H1 (cell line): ENCODE results near the gene TMIGD1. TPM values are rescaled to one million over a fixed set of nuclear protein-coding genes. Genes with fewer than 3 reads are reported as not detected.

Experiments used
- CTCF ChIA-PET: fragments of 300-600 bp; sonication (Branson Sonifier 250); formaldehyde crosslinking; loops from one replicate; lab custom pipeline; 2021; ENCODE audit not compliant: partially characterized antibody; lab: Charles Lee
- POLR2A ChIA-PET: fragments of 300-600 bp; sonication (Branson Sonifier 250); formaldehyde crosslinking; loops from one replicate; lab custom pipeline; 2021; ENCODE audit warnings: inconsistent platforms; ENCODE audit not compliant: partially characterized antibody; lab: Charles Lee
- DNase-seq, 2 experiments: peaks; one replicate each; pipeline versions ENCODE4 v3.0.0 to v3.0.0-alpha.2; 2010 to 2022; ENCODE audit warnings: low spot score in 2 of 2, low read depth in 1 of 2, mixed read lengths in 1 of 2
- FAIRE-seq: peaks from 2 replicates; lab custom pipeline; 2011; peaks lifted over from hg19 to GRCh38; lab: Jason Lieb, UNC
- H2AFZ ChIP-seq: 2 replicates; pipeline ENCODE4 v1.8.1; 2012; ENCODE audit warnings: low read length, inconsistent platforms
- H2AK5ac ChIP-seq: 2 replicates; pipeline ENCODE4 v1.6.1; 2013; ENCODE audit warnings: low read depth, low read length
- H2BK120ac ChIP-seq: replicated peaks from 2 replicates; pipeline ENCODE3; 2013; ENCODE audit warnings: low read depth, low read length, inconsistent platforms
- H2BK12ac ChIP-seq: 2 replicates; pipeline ENCODE4 v1.6.1; 2013; ENCODE audit warnings: low read depth, low read length
- H2BK15ac ChIP-seq: 2 replicates; pipeline ENCODE4 v1.6.1; 2013; ENCODE audit warnings: low read length
- H2BK20ac ChIP-seq: 2 replicates; pipeline ENCODE4 v1.6.1; 2013; ENCODE audit warnings: low read length
- H2BK5ac ChIP-seq: 2 replicates; pipeline ENCODE4 v1.6.1; 2013; ENCODE audit warnings: low read depth, low read length
- H3K14ac ChIP-seq: 2 replicates; pipeline ENCODE4 v1.6.1; 2013; ENCODE audit warnings: inconsistent platforms; ENCODE audit not compliant: insufficient read length
- H3K18ac ChIP-seq: 2 replicates; pipeline ENCODE4 v1.6.1; 2013; ENCODE audit warnings: low read length; ENCODE audit errors: extremely low read depth
- H3K23ac ChIP-seq: 2 replicates; pipeline ENCODE4 v1.6.1; 2013; ENCODE audit warnings: inconsistent platforms; ENCODE audit not compliant: insufficient read length
- H3K23me2 ChIP-seq: 2 replicates; pipeline ENCODE4 v1.6.1; 2013; ENCODE audit warnings: low read depth, low read length
- H3K27ac ChIP-seq: 2 replicates; pipeline ENCODE4 v1.6.1; 2011; ENCODE audit warnings: low read depth, low read length, inconsistent platforms
- H3K27me3 ChIP-seq, 4 experiments: replicated peaks in 1 of 4; 1 replicate in 1 of 4; 2 replicates in 3 of 4; pipeline versions ENCODE4 v1.6.1 to v1.8.1; 2011 to 2013; ENCODE audit warnings: low read length in 3 of 4, mild to moderate bottlenecking in 3 of 4, inconsistent platforms in 2 of 4, mixed read lengths in 2 of 4, moderate library complexity in 1 of 4; ENCODE audit not compliant: control insufficient read depth in 3 of 4, insufficient read depth in 3 of 4; ENCODE audit errors: extremely low read depth in 1 of 4
- H3K36me3 ChIP-seq, 4 experiments: 2 replicates each; pipeline versions ENCODE4 v1.6.1 to v1.8.1; 2011 to 2013; ENCODE audit warnings: mild to moderate bottlenecking in 4 of 4, low read length in 3 of 4, moderate library complexity in 2 of 4, control low read depth in 1 of 4, inconsistent platforms in 1 of 4; ENCODE audit not compliant: insufficient read depth in 4 of 4, control insufficient read depth in 2 of 4
- H3K4ac ChIP-seq: replicated peaks from 2 replicates; pipeline ENCODE3; 2013; ENCODE audit warnings: low read length, low read depth, mixed read lengths, inconsistent platforms; ENCODE audit not compliant: insufficient read length
- H3K4me1 ChIP-seq, 4 experiments: replicated peaks in 1 of 4; 1 replicate in 1 of 4; 2 replicates in 3 of 4; pipeline versions ENCODE4 v1.6.1 to v1.8.1; 2011 to 2013; ENCODE audit warnings: low read length in 3 of 4, inconsistent platforms in 2 of 4, mixed read lengths in 1 of 4; ENCODE audit not compliant: insufficient read depth in 4 of 4, control insufficient read depth in 3 of 4
- H3K4me2 ChIP-seq, 2 experiments: 2 replicates each; pipeline versions ENCODE4 v1.6.1 to v1.8.1; 2011 to 2013; ENCODE audit warnings: low read depth in 2 of 2, low read length in 2 of 2, control low read depth in 1 of 2, inconsistent platforms in 1 of 2, mild to moderate bottlenecking in 1 of 2; ENCODE audit not compliant: insufficient read depth in 1 of 2
- H3K4me3 ChIP-seq, 4 experiments: fragments of 200-600, 300-600 bp in 1 of 4; sonication (generic), shearing (Covaris generic), sonication (Bioruptor Twin) in 1 of 4; 2 replicates each; pipeline versions ENCODE4 v1.5.1 to v1.8.1; 2011 to 2016; ENCODE audit warnings: low read length in 4 of 4, low read depth in 3 of 4, control low read depth in 2 of 4, inconsistent platforms in 2 of 4, mild to moderate bottlenecking in 2 of 4, mixed read lengths in 1 of 4, moderate library complexity in 1 of 4; ENCODE audit not compliant: insufficient read depth in 2 of 4; ENCODE audit errors: extremely low read depth in 1 of 4
- H3K56ac ChIP-seq: replicated peaks from 2 replicates; pipeline ENCODE3; 2013; ENCODE audit warnings: low read depth, mild to moderate bottlenecking, mixed read lengths, low read length, inconsistent platforms; ENCODE audit not compliant: insufficient read length
- H3K79me1 ChIP-seq: 2 replicates; pipeline ENCODE4 v1.6.1; 2013; ENCODE audit warnings: low read depth, low read length, control low read depth
- H3K79me2 ChIP-seq, 2 experiments: 2 replicates each; pipeline versions ENCODE4 v1.6.1 to v1.8.1; 2012 to 2013; ENCODE audit warnings: low read length in 2 of 2, mild to moderate bottlenecking in 2 of 2, inconsistent platforms in 1 of 2; ENCODE audit not compliant: insufficient read depth in 2 of 2, control insufficient read depth in 1 of 2
- H3K9ac ChIP-seq, 4 experiments: replicated peaks in 1 of 4; 1 replicate in 1 of 4; 2 replicates in 3 of 4; pipeline versions ENCODE4 v1.6.1 to v1.8.1; 2011 to 2013; ENCODE audit warnings: low read depth in 3 of 4, low read length in 3 of 4, control low read depth in 2 of 4, mild to moderate bottlenecking in 2 of 4, moderate library complexity in 2 of 4, inconsistent platforms in 1 of 4; ENCODE audit errors: extremely low read depth in 1 of 4
- H3K9me3 ChIP-seq, 2 experiments: 2 replicates each; pipeline versions ENCODE4 v1.6.1 to v1.8.1; 2012 to 2013; ENCODE audit warnings: mild to moderate bottlenecking in 2 of 2, moderate library complexity in 2 of 2, control low read depth in 1 of 2, inconsistent platforms in 1 of 2, low read depth in 1 of 2, low read length in 1 of 2, mixed read lengths in 1 of 2; ENCODE audit not compliant: insufficient read depth in 2 of 2
- H4K20me1 ChIP-seq, 2 experiments: replicated peaks in 1 of 2; 2 replicates each; pipeline versions ENCODE3 to v1.8.1; 2011 to 2013; ENCODE audit warnings: inconsistent platforms in 2 of 2, low read length in 2 of 2, mild to moderate bottlenecking in 1 of 2; ENCODE audit not compliant: insufficient read depth in 2 of 2, control insufficient read depth in 1 of 2
- H4K5ac ChIP-seq: 2 replicates; pipeline ENCODE4 v1.6.1; 2013; ENCODE audit warnings: low read length, low read depth, mixed read lengths, inconsistent platforms; ENCODE audit not compliant: insufficient read length
- H4K8ac ChIP-seq: 2 replicates; pipeline ENCODE4 v1.8.0; 2013; ENCODE audit warnings: mild to moderate bottlenecking, moderate library complexity, low read length, inconsistent platforms; ENCODE audit not compliant: insufficient read depth; ENCODE audit errors: extremely low read depth
- H4K91ac ChIP-seq: replicated peaks from 2 replicates; pipeline ENCODE3; 2013; ENCODE audit warnings: low read length, mixed read lengths, inconsistent platforms; ENCODE audit not compliant: insufficient read length
- ASH2L ChIP-seq: fragments of 200-600, 300-600 bp; sonication (generic); IDR thresholded peaks from one replicate; pipeline ENCODE4 v1.7.1; 2017; ENCODE audit warnings: low read length
- HDAC2 ChIP-seq, 2 experiments: fragments of 300-600 bp in 1 of 2; sonication (generic) in 1 of 2; IDR thresholded peaks; 2 replicates each; pipeline ENCODE4 v1.6.1; 2011 to 2012; ENCODE audit warnings: low read depth in 2 of 2, low read length in 2 of 2, mild to moderate bottlenecking in 2 of 2, moderate library complexity in 2 of 2, borderline replicate concordance in 1 of 2, inconsistent platforms in 1 of 2
- JUND ChIP-seq: IDR thresholded peaks from 2 replicates; pipeline ENCODE4 v1.6.1; 2011; ENCODE audit warnings: mild to moderate bottlenecking, improper control_type of control experiment, low read length
- KDM4A ChIP-seq: IDR thresholded peaks from one replicate; pipeline ENCODE4 v1.7.1; 2012; ENCODE audit warnings: low read depth, mild to moderate bottlenecking, moderate library complexity, low read length, inconsistent platforms; ENCODE audit not compliant: severe bottlenecking
- SP2 ChIP-seq: IDR thresholded peaks from 2 replicates; pipeline ENCODE4 v1.6.1; 2012; ENCODE audit warnings: mild to moderate bottlenecking, low read length, inconsistent platforms
- TAF1 ChIP-seq: IDR thresholded peaks from 2 replicates; pipeline ENCODE4 v1.6.1; 2011; ENCODE audit warnings: mild to moderate bottlenecking, low read depth, low read length
- TAF7 ChIP-seq: optimal IDR thresholded peaks from 2 replicates; pipeline ENCODE3; 2011; ENCODE audit warnings: low read depth, mild to moderate bottlenecking, inconsistent platforms, low read length, moderate library complexity, borderline replicate concordance
- WGBS, 2 experiments: shearing (Covaris generic) in 1 of 2; methylation state at CpG; one replicate each; pipeline versions ENCODE4 v1.1.6 to v1.1.7; 2013 to 2015; ENCODE audit warnings: low lambda C conversion rate in 2 of 2, mixed read lengths in 2 of 2, inconsistent platforms in 1 of 2, low coverage in 1 of 2, missing lambda C conversion rate in 1 of 2; ENCODE audit not compliant: insufficient replicate concordance in 2 of 2, insufficient coverage in 1 of 2, insufficient read length in 1 of 2; ENCODE audit errors: extremely low coverage in 1 of 2, missing lambda C conversion rate in 1 of 2; 5-methylcytosine and 5-hydroxymethylcytosine counted together
- polyA plus RNA-seq, 7 experiments: library from polyadenylated mRNA; depleted of rRNA in 3 of 7; stranded (reverse) in 5 of 7; unstranded in 2 of 7; fragments of >200 nt in 5 of 7; fragments of 200-250 nt in 2 of 7; gene quantifications; 1 replicate in 5 of 7; 2 replicates in 1 of 7; 4 replicates in 1 of 7; pipeline versions ENCODE4 v1.2.1 to v1.2.3, GENCODE V29; 2011 to 2013; ENCODE audit warnings: missing spikeins in 2 of 7, mixed read lengths in 2 of 7
- total RNA-seq: library from RNA; stranded (reverse); fragmentation: NEBNext Ultra II Directional; extraction: Animal tissue kit (Norgen Biotek cat#: 25700); gene quantifications from 2 replicates; pipeline ENCODE4 v1.2.1, GENCODE V29; 2021
- TF ChIP-seq, protein P1 (sequence below): IDR thresholded peaks from 2 replicates; pipeline ENCODE4 v1.6.1; 2012; ENCODE audit warnings: inconsistent platforms
- TF ChIP-seq, protein P2 (sequence below): IDR thresholded peaks from 2 replicates; pipeline ENCODE4 v1.6.1; 2011; ENCODE audit warnings: low read length, improper control_type of control experiment

TMIGD1 gene
- total and polyA plus RNA-seq, 2 of the 8 experiments (the other 6 are each of a cell fraction or from before 2014, with no cell fraction given), result not detected

- 93% methylated on average over 3 of the region's 3 CpGs; no CpG with 5 or more reads in 1 of the 2 experiments for WGBS, 2 experiments
Measured at GRCh38 chr17:30302241-30302640, 31.6 kb downstream of the TMIGD1 start.

More at GRCh38 chr17:30302241-30302640, 31.6 kb downstream of the TMIGD1 start:
- Histone ChIP-seq H3K36me3 (no peaks in the 10 kb centered on the region), H3K9ac (no peak overlapping the region), H4K20me1 (no peaks in the 10 kb centered on the region), H4K91ac (no peak overlapping the region), H2BK5ac (no peak overlapping the region), H3K4me2 (no peak overlapping the region), H2AFZ (no peak overlapping the region), H3K27ac (no peak overlapping the region), H3K4me3 (no peak overlapping the region), H3K9me3 (no peaks in the 10 kb centered on the region), H2AK5ac (no peak overlapping the region), H3K79me1 (no peaks in the 10 kb centered on the region), H3K23me2 (no peaks in the 10 kb centered on the region), H2BK20ac (no peak overlapping the region), H3K79me2 (no peaks in the 10 kb centered on the region), H3K14ac (no peak overlapping the region), H3K56ac (no peak overlapping the region), H3K4ac (no peak overlapping the region), H4K5ac (no peak overlapping the region), H2BK120ac (no peak overlapping the region), H3K23ac (no peak overlapping the region), H3K4me1 (no peaks in the 10 kb centered on the region), H4K8ac (no peak overlapping the region), H2BK12ac (no peak overlapping the region), H2BK15ac (no peak overlapping the region), H3K18ac (no peak overlapping the region), H3K27me3 (no peaks in the 10 kb centered on the region)
- TF ChIP-seq, protein P1, sequence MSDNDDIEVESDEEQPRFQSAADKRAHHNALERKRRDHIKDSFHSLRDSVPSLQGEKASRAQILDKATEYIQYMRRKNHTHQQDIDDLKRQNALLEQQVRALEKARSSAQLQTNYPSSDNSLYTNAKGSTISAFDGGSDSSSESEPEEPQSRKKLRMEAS, result no peak
- TF ChIP-seq TAF7 (no peak), SP2 (no peak), TAF1 (no peak), KDM4A (no peak), HDAC2 (IDR thresholded peaks at IDR 0.05; ENCODE audit: borderline replicate concordance in 1 of 2, low read depth in 2 of 2, low read length in 2 of 2) (no peak), JUND (no peak), ASH2L (no peak)
- TF ChIP-seq, protein P2, sequence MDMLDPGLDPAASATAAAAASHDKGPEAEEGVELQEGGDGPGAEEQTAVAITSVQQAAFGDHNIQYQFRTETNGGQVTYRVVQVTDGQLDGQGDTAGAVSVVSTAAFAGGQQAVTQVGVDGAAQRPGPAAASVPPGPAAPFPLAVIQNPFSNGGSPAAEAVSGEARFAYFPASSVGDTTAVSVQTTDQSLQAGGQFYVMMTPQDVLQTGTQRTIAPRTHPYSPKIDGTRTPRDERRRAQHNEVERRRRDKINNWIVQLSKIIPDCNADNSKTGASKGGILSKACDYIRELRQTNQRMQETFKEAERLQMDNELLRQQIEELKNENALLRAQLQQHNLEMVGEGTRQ, result no peak
- FAIRE-seq (no peak), DNase-seq (no peak)
- CTCF ChIA-PET, result interaction anchor here (1.0 kb wide), 1 partner anchor 34 kb away, joined by 6 read pairs; no protein-coding TSS in a partner anchor
- POLR2A ChIA-PET, result no interaction called here
